GM12878 (cell line): Measurements from ENCODE around the gene ACVR1. TPM values are rescaled to one million over a fixed set of nuclear protein-coding genes. Genes with fewer than 3 reads are reported as not detected.

ENCODE experiments used
- ATAC-seq: fragments of 200-7000 bp; cut with Tn5 transposase; 3 replicates; pipeline ENCODE4 v1.9.1; 2020; ENCODE audit warnings: mild to moderate bottlenecking, moderate library complexity
- BruUV-seq: library from RNA; stranded (reverse); fragments of 400-500 nt; replicated peaks from 2 replicates; lab custom pipeline; 2021; lab: Mats Ljungman, UMichigan
- CTCF ChIA-PET: fragments of 300-600 bp; sonication (Branson Sonifier 250); formaldehyde crosslinking; extraction: SDS; loops from one replicate; lab custom pipeline; 2021; ENCODE audit warnings: inconsistent platforms; lab: Yijun Ruan, JAX
- POLR2A ChIA-PET: fragments of 350-600 bp; formaldehyde crosslinking; extraction: SDS; loops from one replicate; lab custom pipeline; 2021; ENCODE audit warnings: inconsistent platforms; lab: Charles Lee
- RAD21 ChIA-PET: fragments of 300-600 bp; sonication (Branson Sonifier 250); formaldehyde crosslinking; loops from one replicate; lab custom pipeline; 2023; ENCODE audit warnings: antibody characterized with exemption; ENCODE audit not compliant: unreplicated experiment; lab: Charles Lee
- SMC1A ChIA-PET: fragments of 300-600 bp; sonication (Branson Sonifier 250); formaldehyde crosslinking; loops from one replicate; lab custom pipeline; 2023; ENCODE audit not compliant: unreplicated experiment, uncharacterized antibody; lab: Charles Lee
- DNase-seq: peaks from one replicate; pipeline ENCODE4 v3.0.0-alpha.2; 2011; ENCODE audit warnings: low read depth, low spot score
- FAIRE-seq: peaks from 3 replicates; lab custom pipeline; 2011; peaks lifted over from hg19 to GRCh38; lab: Jason Lieb, UNC
- H2AFZ ChIP-seq: 2 replicates; pipeline ENCODE4 v1.6.0; 2011; ENCODE audit warnings: low read depth, low read length, control low read depth; ENCODE audit not compliant: control insufficient read depth
- H3K27ac ChIP-seq: 2 replicates; pipeline ENCODE4 v1.5.1; 2011; ENCODE audit warnings: control low read depth; ENCODE audit not compliant: control insufficient read depth, insufficient read depth
- H3K27me3 ChIP-seq, 2 experiments: replicated peaks in 1 of 2; 2 replicates each; pipeline versions ENCODE4 v1.6.0 to v1.6.1; 2011; ENCODE audit warnings: low read length in 1 of 2; ENCODE audit not compliant: control insufficient read depth in 2 of 2, insufficient read depth in 2 of 2
- H3K36me3 ChIP-seq, 2 experiments: 2 replicates each; pipeline ENCODE4 v1.5.1; 2011; ENCODE audit warnings: low read length in 1 of 2; ENCODE audit not compliant: control insufficient read depth in 2 of 2, insufficient read depth in 2 of 2
- H3K4me1 ChIP-seq: 2 replicates; pipeline ENCODE4 v1.6.1; 2011; ENCODE audit warnings: mild to moderate bottlenecking, low read length, moderate library complexity, mixed read lengths; ENCODE audit not compliant: control insufficient read depth, insufficient read depth
- H3K4me2 ChIP-seq: 2 replicates; pipeline ENCODE4 v1.6.0; 2011; ENCODE audit warnings: control low read depth; ENCODE audit not compliant: control insufficient read depth, insufficient read depth
- H3K4me3 ChIP-seq: fragments of 200-600 bp; sonication (generic); 2 replicates; pipeline ENCODE4 v1.5.1; 2016
- H3K79me2 ChIP-seq: 2 replicates; pipeline ENCODE4 v1.6.0; 2011; ENCODE audit warnings: low read length; ENCODE audit not compliant: control insufficient read depth, insufficient read depth
- H3K9ac ChIP-seq: 2 replicates; pipeline ENCODE4 v1.8.0; 2011; ENCODE audit warnings: low read length, control low read depth, mixed read lengths; ENCODE audit not compliant: control insufficient read depth, insufficient read depth
- H3K9me3 ChIP-seq: replicated peaks from 3 replicates; pipeline ENCODE4 v1.5.1; 2011; ENCODE audit warnings: mild to moderate bottlenecking, low read length; ENCODE audit not compliant: control insufficient read depth, insufficient read depth
- H4K20me1 ChIP-seq: 2 replicates; pipeline ENCODE4 v1.6.0; 2011; ENCODE audit not compliant: control insufficient read depth, insufficient read depth
- BRCA1 ChIP-seq: IDR thresholded peaks from 2 replicates; pipeline ENCODE4 v1.6.1; 2011; ENCODE audit warnings: low read depth, low read length, improper control_type of control experiment
- CBFB ChIP-seq: IDR thresholded peaks from 2 replicates; pipeline ENCODE4 v1.6.1; 2016; ENCODE audit warnings: antibody characterized with exemption, low read depth
- DPF2 ChIP-seq: fragments of 450-650 bp; IDR thresholded peaks from 2 replicates; pipeline ENCODE4 v1.6.1; 2017; ENCODE audit warnings: mild to moderate bottlenecking
- EGR1 ChIP-seq, 2 experiments: IDR thresholded peaks; 1 replicate in 1 of 2; 2 replicates in 1 of 2; pipeline ENCODE4 v1.6.1; 2011 to 2012; ENCODE audit warnings: low read depth in 2 of 2, low read length in 2 of 2, borderline replicate concordance in 1 of 2, mild to moderate bottlenecking in 1 of 2, moderate library complexity in 1 of 2
- FOXM1 ChIP-seq: IDR thresholded peaks from 2 replicates; pipeline ENCODE4 v1.6.1; 2012; ENCODE audit warnings: low read depth, mild to moderate bottlenecking, inconsistent platforms, low read length, moderate library complexity
- HDGF ChIP-seq: fragments of 450-650 bp; IDR thresholded peaks from 2 replicates; pipeline ENCODE4 v1.6.1; 2016; ENCODE audit warnings: antibody characterized with exemption
- JUND ChIP-seq: IDR thresholded peaks from 2 replicates; pipeline ENCODE4 v1.6.1; 2012; ENCODE audit warnings: low read depth, mild to moderate bottlenecking, low read length, improper control_type of control experiment, moderate library complexity
- MYC ChIP-seq: IDR thresholded peaks from 2 replicates; pipeline ENCODE4 v1.6.1; 2011; ENCODE audit warnings: mild to moderate bottlenecking, low read length, moderate library complexity, inconsistent platforms; ENCODE audit not compliant: insufficient read depth, insufficient replicate concordance, insufficient read length, severe bottlenecking
- NFYB ChIP-seq: IDR thresholded peaks from 2 replicates; pipeline ENCODE4 v1.6.1; 2011; ENCODE audit warnings: low read depth, mild to moderate bottlenecking, low read length, improper control_type of control experiment, moderate library complexity; ENCODE audit not compliant: insufficient read depth
- NR2C1 ChIP-seq: fragments of 450-650 bp; IDR thresholded peaks from 2 replicates; pipeline ENCODE4 v1.6.1; 2017; ENCODE audit warnings: antibody characterized with exemption, mild to moderate bottlenecking, moderate library complexity
- PKNOX1 ChIP-seq: fragments of 450-650 bp; IDR thresholded peaks from 2 replicates; pipeline ENCODE4 v1.6.1; 2016; ENCODE audit warnings: mild to moderate bottlenecking
- POLR2AphosphoS5 ChIP-seq: IDR thresholded peaks from 2 replicates; pipeline ENCODE4 v1.6.1; 2011; ENCODE audit warnings: mild to moderate bottlenecking, low read length, inconsistent platforms
- RAD51 ChIP-seq: fragments of 450-650 bp; IDR thresholded peaks from 2 replicates; pipeline ENCODE4 v1.6.1; 2016; ENCODE audit warnings: moderate library complexity, mild to moderate bottlenecking, inconsistent platforms
- SIN3A ChIP-seq: IDR thresholded peaks from 2 replicates; pipeline ENCODE4 v1.6.1; 2012; ENCODE audit warnings: low read depth, low read length, improper control_type of control experiment
- YBX1 ChIP-seq: fragments of 450-650 bp; IDR thresholded peaks from 2 replicates; pipeline ENCODE4 v1.6.1; 2016; ENCODE audit warnings: antibody characterized with exemption
- ZNF622 ChIP-seq: fragments of 450-650 bp; IDR thresholded peaks from 2 replicates; pipeline ENCODE4 v1.6.1; 2017; ENCODE audit warnings: mild to moderate bottlenecking, inconsistent platforms
- WGBS: methylation state at CpG from one replicate; pipeline ENCODE4 v1.1.6; 2016; ENCODE audit warnings: low lambda C conversion rate; ENCODE audit not compliant: insufficient replicate concordance, insufficient coverage; ENCODE audit errors: missing lambda C conversion rate; 5-methylcytosine and 5-hydroxymethylcytosine counted together
- in situ Hi-C: fragments of 300-500 bp; cut with MboI; formaldehyde crosslinking; loops from 9 replicates; pipeline ENCODE4 v1.14.3; 2018; ENCODE audit warnings: mixed read lengths
- intact Hi-C: fragments of 100-400 bp; cut with micrococcal nuclease; formaldehyde crosslinking; loops from one replicate; pipeline ENCODE4 v1.14.2; 2022; ENCODE audit not compliant: unreplicated experiment
- polyA plus RNA-seq, 11 experiments: library from polyadenylated mRNA; depleted of rRNA in 4 of 11; unstranded in 6 of 11; stranded (reverse) in 5 of 11; fragments of >200 nt; fragmentation: Nextera tagmentation in 4 of 11; fragmentation: Illumina TruSeq in 1 of 11; extraction: Ambion mirVana in 4 of 11; extraction: Trizol in 1 of 11; gene quantifications; 1 replicate in 1 of 11; 2 replicates in 10 of 11; pipeline versions ENCODE4 v1.2.1 to v1.2.3, GENCODE V29; 2011 to 2016; ENCODE audit warnings: inconsistent platforms in 2 of 11, missing spikeins in 2 of 11, low read depth in 1 of 11
- total RNA-seq, 4 experiments: library from RNA; depleted of rRNA in 3 of 4; stranded (reverse); fragments of >200 nt in 3 of 4; fragmentation: Illumina TruSeq in 1 of 4; extraction: Trizol in 1 of 4; gene quantifications; 2 replicates each; pipeline versions ENCODE4 v1.2.1 to v1.2.3, GENCODE V29; 2013 to 2021
- TF ChIP-seq, protein P1 (sequence below): IDR thresholded peaks from 2 replicates; pipeline ENCODE4 v1.6.1; 2012; ENCODE audit warnings: low read depth, low read length, improper control_type of control experiment

The ACVR1 gene
- total and polyA plus RNA-seq, 10 of the 15 experiments (the other 5 are each of a cell fraction or from before 2014, with no cell fraction given), result 0.06 to 0.24 (median 0.14) TPM; not detected in 4

DNA sequence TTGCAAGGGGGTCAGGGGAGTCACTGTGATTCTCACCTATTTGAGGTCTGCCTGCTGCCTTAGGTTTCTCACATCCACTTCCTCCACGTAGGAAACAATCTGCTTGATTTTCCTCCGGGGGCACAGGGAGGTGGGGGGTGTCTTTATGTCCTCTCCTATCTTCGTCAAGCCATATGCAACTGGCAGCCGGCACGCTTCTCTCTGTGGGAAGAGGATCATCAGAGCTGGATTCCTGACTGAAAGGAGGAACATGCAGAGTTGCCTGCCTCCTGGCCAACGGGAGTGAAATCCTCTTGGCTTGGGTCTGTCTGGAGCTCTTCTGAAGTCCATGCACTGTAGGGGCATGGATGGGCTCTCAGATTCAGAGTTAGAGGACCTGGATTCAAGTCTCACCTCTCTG, 43.1 kb upstream of the ACVR1 start:
- ATAC-seq (no peak), DNase-seq (no peak), FAIRE-seq (no peak)
- H3K36me3 ChIP-seq, result no peaks in the 10 kb centered on the region
- no peak for TF ChIP-seq BRCA1
- no peak for TF ChIP-seq POLR2AphosphoS5
- no peak for TF ChIP-seq HDGF
- TF ChIP-seq FOXM1, result no peak
- TF ChIP-seq SIN3A, result no peak
- TF ChIP-seq EGR1 (IDR thresholded peaks at IDR 0.05; ENCODE audit: borderline replicate concordance in 1 of 2, low read depth in 2 of 2, low read length in 2 of 2), result no peak
- TF ChIP-seq YBX1, result no peak
- POLR2A ChIA-PET, result interaction anchor here (0.9 kb wide), 1 partner anchor 38 kb away, joined by 3 read pairs; no protein-coding TSS in a partner anchor
- 27% methylated on average over 6 of the region's 6 CpGs for WGBS
- intact Hi-C loops (no loop called here), in situ Hi-C loops (no loop called here)
- H3K9ac ChIP-seq, result no peak overlapping the region
- no peak overlapping the region for H3K27ac ChIP-seq
- no peaks in the 10 kb centered on the region for H3K79me2 ChIP-seq
- H3K4me3 ChIP-seq, result no peak overlapping the region
- no peaks in the 10 kb centered on the region for H3K4me1 ChIP-seq
- no peaks in the 10 kb centered on the region for H3K9me3 ChIP-seq
- H2AFZ ChIP-seq, result no peak overlapping the region
- CTCF ChIA-PET, result no interaction called here
- no TSS peak for BruUV-seq
- no peaks in the 10 kb centered on the region for H4K20me1 ChIP-seq
- RAD21 ChIA-PET, result no interaction called here
- no peak overlapping the region for H3K4me2 ChIP-seq
- no peaks in the 10 kb centered on the region; a peak in 3 of 4 replicates for H3K27me3 ChIP-seq
- SMC1A ChIA-PET, result no interaction called here

GRCh38 chr2:157918319-157918718, 42.2 kb upstream of the ACVR1 start:
- ChIA-PET CTCF (no interaction called here), POLR2A (interaction anchor here (0.9 kb wide), 1 partner anchor 39 kb away, joined by 3 read pairs; no protein-coding TSS in a partner anchor), RAD21 (no interaction called here), SMC1A (no interaction called here)
- H3K9me3 ChIP-seq, result no peaks in the 10 kb centered on the region
- H3K9ac ChIP-seq, result no peak overlapping the region
- no peaks in the 10 kb centered on the region for H4K20me1 ChIP-seq
- H3K4me2 ChIP-seq, result no peak overlapping the region
- H3K4me3 ChIP-seq, result no peak overlapping the region
- H3K79me2 ChIP-seq, result no peaks in the 10 kb centered on the region
- no peak overlapping the region for H2AFZ ChIP-seq
- in situ Hi-C loops (no loop called here), intact Hi-C loops (no loop called here)
- WGBS, result 9% methylated on average over 1 of the region's 1 CpG
- ATAC-seq, result no peak
- no peak overlapping the region for H3K27ac ChIP-seq
- no peaks in the 10 kb centered on the region for H3K36me3 ChIP-seq
- no peak for DNase-seq
- no peaks in the 10 kb centered on the region for H3K4me1 ChIP-seq
- no peak for FAIRE-seq
- no TSS peak for BruUV-seq
- H3K27me3 ChIP-seq, result no peaks in the 10 kb centered on the region; a peak in 3 of 4 replicates
- TF ChIP-seq CBFB, result no peak
- TF ChIP-seq RAD51, result no peak
- no peak for TF ChIP-seq NFYB
- TF ChIP-seq NR2C1, result no peak
- no peak for TF ChIP-seq DPF2
- no peak for TF ChIP-seq ZNF622
- TF ChIP-seq JUND, result no peak
- no peak for TF ChIP-seq MYC
- TF ChIP-seq SIN3A, result no peak
- TF ChIP-seq PKNOX1, result no peak
- TF ChIP-seq, protein P1, sequence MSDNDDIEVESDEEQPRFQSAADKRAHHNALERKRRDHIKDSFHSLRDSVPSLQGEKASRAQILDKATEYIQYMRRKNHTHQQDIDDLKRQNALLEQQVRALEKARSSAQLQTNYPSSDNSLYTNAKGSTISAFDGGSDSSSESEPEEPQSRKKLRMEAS, result no peak
